Kidney (tissue), 14 donors: ENCODE results near the gene CCDC68. TPM values are rescaled to one million over a fixed set of nuclear protein-coding genes. Genes with fewer than 3 reads are reported as not detected.

Experiments used
- DNase-seq, 5 donors: peaks; one replicate each; pipeline ENCODE4 v3.0.0-alpha.2; 2013 to 2020
- FAIRE-seq: peaks from 2 replicates; lab custom pipeline; 2012; peaks lifted over from hg19 to GRCh38; lab: Jason Lieb, UNC
- H3K27ac ChIP-seq, 2 donors: one replicate each; pipeline ENCODE4 v1.7.0; 2013; ENCODE audit warnings: low read depth in 2 of 2, low read length in 2 of 2, inconsistent platforms in 1 of 2
- H3K27me3 ChIP-seq: one replicate; pipeline ENCODE4 v1.7.1; 2013; ENCODE audit warnings: low read length, inconsistent platforms; ENCODE audit not compliant: control insufficient read depth, insufficient read depth
- H3K36me3 ChIP-seq, 3 donors: one replicate each; pipeline versions ENCODE4 v1.7.0 to v1.7.1; 2013; ENCODE audit warnings: low read length in 3 of 3, control low read depth in 1 of 3, inconsistent platforms in 1 of 3; ENCODE audit not compliant: insufficient read depth in 3 of 3, control insufficient read depth in 2 of 3
- H3K4me1 ChIP-seq, 3 donors: one replicate each; pipeline versions ENCODE4 v1.7.0 to v1.7.1; 2013; ENCODE audit warnings: low read length in 3 of 3, inconsistent platforms in 1 of 3, low read depth in 1 of 3; ENCODE audit not compliant: control insufficient read depth in 2 of 3, insufficient read depth in 2 of 3
- H3K4me3 ChIP-seq, 3 donors: one replicate each; pipeline versions ENCODE4 v1.7.0 to v1.8.1; 2013; ENCODE audit warnings: low read length in 3 of 3, control low read depth in 1 of 3, inconsistent platforms in 1 of 3
- H3K9ac ChIP-seq, 3 donors: one replicate each; pipeline versions ENCODE4 v1.7.0 to v1.7.1; 2013; ENCODE audit warnings: low read length in 3 of 3, control low read depth in 1 of 3, inconsistent platforms in 1 of 3
- H3K9me3 ChIP-seq, 3 donors: one replicate each; pipeline versions ENCODE4 v1.7.0 to v1.7.1; 2013; ENCODE audit warnings: low read length in 3 of 3, control low read depth in 1 of 3, inconsistent platforms in 1 of 3; ENCODE audit not compliant: control insufficient read depth in 2 of 3, insufficient read depth in 1 of 3
- intact Hi-C: fragments of 100-400 bp; cut with DNase I; formaldehyde crosslinking; loops from one replicate; pipeline ENCODE4 v1.11.1; 2022
- polyA plus RNA-seq: library from polyadenylated mRNA; stranded (reverse); fragments of 350-450 nt; fragmentation: Illumina TruSeq; extraction: RNeasy Lipid Tissue Mini Kit (QIAGEN cat#74804); gene quantifications from one replicate; pipeline ENCODE4 v1.2.3, GENCODE V29; 2014; ENCODE audit warnings: low read depth, low replicate concordance; ENCODE audit not compliant: insufficient read depth
- total RNA-seq: library from RNA; stranded (reverse); fragmentation: NEBNext Ultra II Directional; extraction: Animal tissue kit (Norgen Biotek cat#: 25700); gene quantifications from one replicate; pipeline ENCODE4 v1.2.1, GENCODE V29; 2021
- TF ChIP-seq, protein P1 (sequence below): IDR thresholded peaks from 3 replicates; pipeline ENCODE4 v1.5.1; 2012; ENCODE audit warnings: mild to moderate bottlenecking, moderate library complexity, borderline replicate concordance; ENCODE audit not compliant: insufficient read depth; ENCODE audit errors: extremely low read depth
- donor health status: control.
- donor health status: control.
- donor health status: control.
- donor health status: control.
- donor health status: control.
- donor health status: DM: yes; HTN: yes; CAD: no.
- donor health status: Normal renal cell carcinoma (clear cell type).

CCDC68 gene
- total and polyA plus RNA-seq, 2 donors from 2014 or later, result 2.6 to 6.1 TPM

GRCh38 chr18:54904581-54904980, 54.7 kb downstream of the CCDC68 start:
- Histone ChIP-seq H3K36me3 (no peaks in the 10 kb centered on the region), H3K4me1 (no peaks in the 10 kb centered on the region), H3K27ac (no peak overlapping the region), H3K9ac (no peak overlapping the region), H3K9me3 (no peaks in the 10 kb centered on the region), H3K4me3 (no peak overlapping the region), H3K27me3 (no peaks in the 10 kb centered on the region)
- FAIRE-seq, result no peak
- TF ChIP-seq, protein P1, sequence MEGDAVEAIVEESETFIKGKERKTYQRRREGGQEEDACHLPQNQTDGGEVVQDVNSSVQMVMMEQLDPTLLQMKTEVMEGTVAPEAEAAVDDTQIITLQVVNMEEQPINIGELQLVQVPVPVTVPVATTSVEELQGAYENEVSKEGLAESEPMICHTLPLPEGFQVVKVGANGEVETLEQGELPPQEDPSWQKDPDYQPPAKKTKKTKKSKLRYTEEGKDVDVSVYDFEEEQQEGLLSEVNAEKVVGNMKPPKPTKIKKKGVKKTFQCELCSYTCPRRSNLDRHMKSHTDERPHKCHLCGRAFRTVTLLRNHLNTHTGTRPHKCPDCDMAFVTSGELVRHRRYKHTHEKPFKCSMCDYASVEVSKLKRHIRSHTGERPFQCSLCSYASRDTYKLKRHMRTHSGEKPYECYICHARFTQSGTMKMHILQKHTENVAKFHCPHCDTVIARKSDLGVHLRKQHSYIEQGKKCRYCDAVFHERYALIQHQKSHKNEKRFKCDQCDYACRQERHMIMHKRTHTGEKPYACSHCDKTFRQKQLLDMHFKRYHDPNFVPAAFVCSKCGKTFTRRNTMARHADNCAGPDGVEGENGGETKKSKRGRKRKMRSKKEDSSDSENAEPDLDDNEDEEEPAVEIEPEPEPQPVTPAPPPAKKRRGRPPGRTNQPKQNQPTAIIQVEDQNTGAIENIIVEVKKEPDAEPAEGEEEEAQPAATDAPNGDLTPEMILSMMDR, result no peak
- DNase-seq, result no peak
- intact Hi-C loops, result no loop called here

- TF ChIP-seq, protein P1, result no peak
- no peak for FAIRE-seq
- H3K9me3 ChIP-seq, result no peaks in the 10 kb centered on the region
These were observed 59.0 kb downstream of the CCDC68 start for GRCh38 chr18:54900290-54900689.

GRCh38 chr18:54899500-54899899, 59.8 kb downstream of the CCDC68 start:
- Histone ChIP-seq H3K4me1 (no peaks in the 10 kb centered on the region), H3K27ac (no peak overlapping the region), H3K9ac (no peak overlapping the region), H3K4me3 (no peak overlapping the region), H3K36me3 (no peaks in the 10 kb centered on the region), H3K27me3 (no peaks in the 10 kb centered on the region), H3K9me3 (no peaks in the 10 kb centered on the region)
- intact Hi-C loops, result no loop called here
- FAIRE-seq, result no peak
- DNase-seq, result no peak
- TF ChIP-seq, protein P1, result no peak

More at GRCh38 chr18:54900290-54900689, 59.0 kb downstream of the CCDC68 start:
- H3K9ac ChIP-seq, result no peak overlapping the region
- H3K36me3 ChIP-seq, result no peaks in the 10 kb centered on the region
- no peak overlapping the region for H3K27ac ChIP-seq
- intact Hi-C loops, result no loop called here
- no peak overlapping the region for H3K4me3 ChIP-seq
- no peak for DNase-seq
- no peaks in the 10 kb centered on the region for H3K27me3 ChIP-seq
- no peaks in the 10 kb centered on the region for H3K4me1 ChIP-seq

- DNase-seq, result no peak
- no peak overlapping the region for H3K27ac ChIP-seq
These were observed 70.3 kb downstream of the CCDC68 start for GRCh38 chr18:54888933-54889332.

More at GRCh38 chr18:54888933-54889332, 70.3 kb downstream of the CCDC68 start:
- Histone ChIP-seq H3K9me3 (no peaks in the 10 kb centered on the region), H3K4me3 (no peak overlapping the region), H3K36me3 (no peaks in the 10 kb centered on the region), H3K9ac (no peak overlapping the region), H3K27me3 (no peaks in the 10 kb centered on the region), H3K4me1 (no peaks in the 10 kb centered on the region)
- TF ChIP-seq, protein P1, result no peak
- intact Hi-C loops, result no loop called here
- FAIRE-seq, result no peak
